WERI-Rb-1 (cell line): ENCODE measurements around the gene STARD3.

Experiments used
- DNase-seq: peaks from one replicate; pipeline ENCODE4 v3.0.0-alpha.2; 2020
- H3K27ac ChIP-seq: fragments of 250-450 bp; sonication (Bioruptor Pico); 2 replicates; pipeline ENCODE4 v1.5.1; 2020; ENCODE audit warnings: mild to moderate bottlenecking, moderate library complexity
- H3K27me3 ChIP-seq: fragments of 250-450 bp; sonication (Bioruptor Pico); 2 replicates; pipeline ENCODE4 v1.5.1; 2021; ENCODE audit warnings: mild to moderate bottlenecking, low read depth, moderate library complexity; ENCODE audit not compliant: insufficient read depth, severe bottlenecking
- H3K36me3 ChIP-seq: fragments of 250-450 bp; sonication (Bioruptor Pico); 2 replicates; pipeline ENCODE4 v1.5.1; 2020; ENCODE audit warnings: mild to moderate bottlenecking, moderate library complexity
- H3K4me3 ChIP-seq: 2 replicates; pipeline ENCODE4 v1.5.1; 2011; ENCODE audit warnings: low read depth, mild to moderate bottlenecking, control low read depth, low read length
- H3K9me3 ChIP-seq: fragments of 250-450 bp; sonication (Bioruptor Pico); 2 replicates; pipeline ENCODE4 v1.5.1; 2021; ENCODE audit warnings: mild to moderate bottlenecking, moderate library complexity; ENCODE audit not compliant: severe bottlenecking
- TF ChIP-seq, protein P1 (sequence below): IDR thresholded peaks from 2 replicates; pipeline ENCODE4 v1.5.1; 2011; ENCODE audit warnings: low read depth, mild to moderate bottlenecking, control low read depth, inconsistent platforms, low read length

The STARD3 gene

DNA sequence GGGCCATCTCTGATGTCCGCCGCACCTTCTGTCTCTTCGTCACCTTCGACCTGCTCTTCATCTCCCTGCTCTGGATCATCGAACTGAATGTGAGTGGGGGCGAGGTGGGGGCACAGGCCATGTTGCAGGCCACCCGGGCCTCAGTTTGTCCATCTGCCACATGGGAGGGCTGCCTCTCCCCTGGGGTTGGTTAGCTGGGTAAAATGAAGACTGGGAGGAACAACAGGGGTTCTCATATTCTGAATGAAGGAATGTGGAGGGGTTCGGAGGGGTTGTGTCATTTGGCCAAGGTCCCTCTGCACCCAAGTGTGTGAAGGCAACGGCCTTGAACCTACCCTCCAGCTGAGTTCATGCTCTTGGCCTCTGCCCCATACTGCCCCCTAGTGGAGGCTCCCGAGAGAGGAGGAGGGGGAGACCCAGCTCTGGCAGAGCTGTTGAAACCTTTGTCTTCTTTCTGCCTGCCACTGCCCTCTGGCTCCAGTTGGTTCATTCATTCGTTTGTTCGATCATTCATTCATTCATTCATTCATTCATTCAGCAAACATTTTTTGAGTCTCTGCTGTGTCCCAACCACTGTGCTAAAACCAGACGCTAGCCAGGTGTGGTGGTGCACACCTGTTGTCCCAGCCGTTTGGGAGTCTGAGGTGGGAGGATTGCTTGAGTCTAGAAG lies 16.9 kb downstream of the STARD3 start:
- Histone ChIP-seq H3K27me3 (no peaks in the 10 kb centered on the region), H3K36me3 (peaks cover 41% of the 10 kb centered on the region), H3K27ac (peak overlapping the region; percentile 95), H3K9me3 (no peaks in the 10 kb centered on the region), H3K4me3 (no peak overlapping the region)
- TF ChIP-seq, protein P1, sequence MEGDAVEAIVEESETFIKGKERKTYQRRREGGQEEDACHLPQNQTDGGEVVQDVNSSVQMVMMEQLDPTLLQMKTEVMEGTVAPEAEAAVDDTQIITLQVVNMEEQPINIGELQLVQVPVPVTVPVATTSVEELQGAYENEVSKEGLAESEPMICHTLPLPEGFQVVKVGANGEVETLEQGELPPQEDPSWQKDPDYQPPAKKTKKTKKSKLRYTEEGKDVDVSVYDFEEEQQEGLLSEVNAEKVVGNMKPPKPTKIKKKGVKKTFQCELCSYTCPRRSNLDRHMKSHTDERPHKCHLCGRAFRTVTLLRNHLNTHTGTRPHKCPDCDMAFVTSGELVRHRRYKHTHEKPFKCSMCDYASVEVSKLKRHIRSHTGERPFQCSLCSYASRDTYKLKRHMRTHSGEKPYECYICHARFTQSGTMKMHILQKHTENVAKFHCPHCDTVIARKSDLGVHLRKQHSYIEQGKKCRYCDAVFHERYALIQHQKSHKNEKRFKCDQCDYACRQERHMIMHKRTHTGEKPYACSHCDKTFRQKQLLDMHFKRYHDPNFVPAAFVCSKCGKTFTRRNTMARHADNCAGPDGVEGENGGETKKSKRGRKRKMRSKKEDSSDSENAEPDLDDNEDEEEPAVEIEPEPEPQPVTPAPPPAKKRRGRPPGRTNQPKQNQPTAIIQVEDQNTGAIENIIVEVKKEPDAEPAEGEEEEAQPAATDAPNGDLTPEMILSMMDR: peak; percentile 99
- DNase-seq: peak; percentile 93

DNA sequence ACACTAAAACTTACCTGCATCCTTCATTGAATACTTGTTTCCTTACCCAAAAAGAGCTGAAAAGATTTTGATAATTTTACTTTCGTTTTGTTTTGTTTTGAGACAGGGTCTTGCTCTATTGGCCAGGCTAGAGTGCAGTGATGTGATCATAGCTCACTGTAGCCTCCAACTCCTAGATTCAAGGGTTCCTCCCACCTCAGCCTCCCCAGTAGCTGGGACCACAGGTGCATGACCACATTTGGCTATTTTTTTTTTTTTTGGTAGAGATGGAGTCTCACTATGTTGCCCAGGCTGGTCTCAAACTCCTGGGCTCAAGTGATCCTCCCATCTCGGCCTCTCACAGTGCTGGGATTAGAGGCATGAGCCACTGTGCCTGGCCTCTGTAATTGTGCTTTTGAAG lies 18.2 kb downstream of the STARD3 start:
- no peaks in the 10 kb centered on the region for H3K9me3 ChIP-seq
- DNase-seq: no peak
- H3K36me3 ChIP-seq: peaks cover 52% of the 10 kb centered on the region
- TF ChIP-seq, protein P1: no peak
- no peaks in the 10 kb centered on the region for H3K27me3 ChIP-seq
- H3K27ac ChIP-seq: no peak overlapping the region
- no peak overlapping the region for H3K4me3 ChIP-seq

GRCh38 chr17:39658346-39658745 lies 21.4 kb downstream of the STARD3 start:
- TF ChIP-seq, protein P1: no peak
- Histone ChIP-seq H3K27ac (no peak overlapping the region), H3K27me3 (no peaks in the 10 kb centered on the region), H3K9me3 (no peaks in the 10 kb centered on the region), H3K36me3 (peaks cover 76% of the 10 kb centered on the region), H3K4me3 (no peak overlapping the region)
- no peak for DNase-seq

DNA sequence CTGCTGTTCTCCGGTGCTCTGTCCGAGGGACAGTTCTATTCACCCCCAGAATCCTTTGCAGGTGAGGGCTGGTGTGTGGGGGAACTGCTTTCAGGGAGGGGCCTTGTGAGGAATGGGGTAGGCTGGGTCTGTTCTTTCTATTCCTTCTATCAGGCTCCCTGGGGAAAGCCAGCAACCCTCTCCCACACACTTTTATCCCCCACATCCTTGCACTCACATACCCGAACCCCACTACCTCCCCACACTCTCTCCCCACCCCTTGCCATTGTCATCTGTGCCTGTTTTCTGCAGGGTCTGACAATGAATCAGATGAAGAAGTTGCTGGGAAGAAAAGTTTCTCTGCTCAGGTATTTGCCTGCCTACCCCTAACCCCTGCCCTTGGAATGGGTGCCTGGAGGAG lies 21.8 kb downstream of the STARD3 start:
- DNase-seq: no peak
- TF ChIP-seq, protein P1: no peak
- H3K9me3 ChIP-seq: no peaks in the 10 kb centered on the region
- H3K27ac ChIP-seq: no peak overlapping the region
- H3K27me3 ChIP-seq: no peaks in the 10 kb centered on the region
- peaks cover 72% of the 10 kb centered on the region for H3K36me3 ChIP-seq
- H3K4me3 ChIP-seq: no peak overlapping the region

- H3K36me3 ChIP-seq: peaks cover 67% of the 10 kb centered on the region
- no peak for DNase-seq
- H3K9me3 ChIP-seq: no peaks in the 10 kb centered on the region
- peak overlapping the region; percentile 81 for H3K27ac ChIP-seq
- TF ChIP-seq, protein P1: no peak
- no peaks in the 10 kb centered on the region for H3K27me3 ChIP-seq
- H3K4me3 ChIP-seq: no peak overlapping the region
Observed at GRCh38 chr17:39659279-39660010, 22.5 kb downstream of the STARD3 start.

GRCh38 chr17:39660011-39660360 lies 23.0 kb downstream of the STARD3 start:
- H3K27ac ChIP-seq: peak overlapping the region; percentile 81

More at GRCh38 chr17:39660011-39660360, 23.0 kb downstream of the STARD3 start:
- TF ChIP-seq, protein P1: no peak
- H3K4me3 ChIP-seq: no peak overlapping the region
- H3K36me3 ChIP-seq: peaks cover 62% of the 10 kb centered on the region
- DNase-seq: no peak
- H3K9me3 ChIP-seq: no peaks in the 10 kb centered on the region
- no peaks in the 10 kb centered on the region for H3K27me3 ChIP-seq
